Germinal center (tissue), 1 donor: ENCODE data around the gene SKA2.
"Not testable (repeated sequence)": the region's sequence is repeated elsewhere in the genome, so short reads cannot be mapped to it uniquely, and the experiment has no call there.

Experiments
- DNase-seq: peaks from one replicate; pipeline ENCODE4 v3.0.0; 2012; ENCODE audit warnings: mixed read lengths, low spot score

SKA2 gene, protein sequence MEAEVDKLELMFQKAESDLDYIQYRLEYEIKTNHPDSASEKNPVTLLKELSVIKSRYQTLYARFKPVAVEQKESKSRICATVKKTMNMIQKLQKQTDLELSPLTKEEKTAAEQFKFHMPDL

DNA sequence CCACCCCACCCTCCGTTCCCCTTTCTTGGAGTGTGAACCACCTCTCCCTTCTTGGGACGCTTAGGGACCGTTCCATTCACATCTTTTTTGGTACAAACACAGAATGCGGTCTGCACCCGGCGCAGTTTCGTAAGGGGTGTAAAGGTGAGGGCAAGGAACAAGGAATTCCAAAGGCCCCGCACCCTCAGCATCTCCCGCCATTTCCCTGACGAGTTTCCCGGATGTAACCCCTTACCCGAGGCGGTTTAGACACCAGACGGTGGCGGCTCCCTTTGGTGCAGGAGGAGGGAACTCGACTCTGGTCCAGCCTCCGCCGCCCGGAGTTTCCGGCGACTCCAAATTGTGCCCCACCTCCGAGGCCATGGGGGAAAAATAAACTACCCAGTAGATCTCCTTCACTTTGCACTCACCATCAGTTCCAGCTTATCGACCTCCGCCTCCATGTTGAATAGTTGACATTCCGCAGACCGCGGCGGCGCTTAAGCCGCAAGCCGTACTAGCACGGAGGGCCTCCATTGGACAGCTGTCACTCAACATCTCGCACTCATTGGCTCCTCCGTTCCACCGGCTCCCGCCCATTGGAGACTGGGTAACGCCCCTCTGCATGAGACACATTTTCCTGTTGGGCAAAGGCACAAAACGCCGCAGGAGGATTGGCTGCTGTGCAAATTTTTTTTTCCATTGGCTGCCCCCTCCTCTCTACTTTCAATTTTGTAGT lies at the start of gene SKA2:
Gene SKA2 (minus strand): TSS at position 466 of the 718 bp plus-strand sequence. CDS start 23 bp downstream, at position 443.
- DNase-seq: peak; percentile 68

DNA sequence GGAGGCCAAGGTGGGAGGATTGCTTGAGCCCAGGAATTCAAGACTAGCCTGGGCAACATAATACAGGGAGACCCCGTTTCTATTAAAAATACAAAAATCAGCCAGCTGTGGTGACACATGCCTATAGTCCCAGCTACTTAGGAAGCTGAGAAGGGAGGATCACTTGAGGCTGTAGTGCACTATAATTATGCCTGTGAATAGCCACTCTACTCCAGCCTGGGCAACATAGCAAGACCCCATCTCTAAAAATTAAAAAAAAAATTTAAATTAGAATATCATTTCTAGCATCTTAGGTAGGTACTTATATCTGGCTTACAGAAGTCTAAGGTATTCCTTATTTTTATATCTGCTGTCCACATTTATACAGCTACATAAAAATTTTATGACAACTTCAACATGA lies 47.3 kb upstream of the SKA2 start:
- no peak for DNase-seq

DNA sequence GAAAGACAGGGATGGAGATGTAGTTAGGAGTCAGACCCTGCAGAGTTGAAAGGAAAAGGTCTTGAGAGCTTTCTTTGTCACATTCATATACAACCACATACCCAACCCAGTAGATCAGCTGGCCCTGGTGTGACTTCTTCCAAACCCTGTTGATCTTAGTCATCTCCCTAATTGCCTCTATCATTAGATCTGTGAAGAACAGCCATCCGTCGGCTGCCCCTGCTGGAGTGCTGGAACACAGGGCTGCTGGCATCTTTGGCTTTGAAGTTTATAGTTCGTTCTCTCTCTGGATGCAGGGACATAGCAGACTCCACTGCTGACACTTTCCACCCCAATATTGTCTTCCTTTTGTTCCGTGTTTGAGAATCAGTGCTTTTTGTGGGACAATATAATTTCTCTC lies 44.4 kb upstream of the SKA2 start:
- no peak for DNase-seq

DNA sequence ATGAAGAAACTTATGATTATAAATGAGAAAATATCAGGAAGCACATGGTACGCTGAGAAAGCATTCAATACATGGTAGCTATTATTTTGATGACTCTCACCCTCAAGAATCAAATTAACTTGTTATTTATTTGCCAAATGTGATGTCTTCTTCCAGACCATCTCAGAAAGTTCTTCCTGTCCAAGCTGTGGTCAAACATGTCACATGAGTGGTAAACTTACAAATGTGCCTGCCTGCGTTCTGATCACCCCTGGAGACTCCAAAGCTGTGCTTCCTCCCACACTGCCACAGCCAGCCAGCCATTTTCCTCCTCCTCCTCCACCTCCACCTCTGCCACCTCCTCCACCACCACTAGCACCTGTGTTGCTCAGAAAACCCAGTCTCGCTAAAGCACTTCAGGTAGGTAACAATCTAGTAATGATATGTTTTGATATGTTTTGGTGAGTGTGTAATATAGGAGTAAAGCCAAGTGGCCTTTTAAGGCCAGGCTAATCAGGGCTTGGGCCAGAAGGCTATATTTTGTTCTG lies 38.4 kb upstream of the SKA2 start:
- DNase-seq: no peak

DNA sequence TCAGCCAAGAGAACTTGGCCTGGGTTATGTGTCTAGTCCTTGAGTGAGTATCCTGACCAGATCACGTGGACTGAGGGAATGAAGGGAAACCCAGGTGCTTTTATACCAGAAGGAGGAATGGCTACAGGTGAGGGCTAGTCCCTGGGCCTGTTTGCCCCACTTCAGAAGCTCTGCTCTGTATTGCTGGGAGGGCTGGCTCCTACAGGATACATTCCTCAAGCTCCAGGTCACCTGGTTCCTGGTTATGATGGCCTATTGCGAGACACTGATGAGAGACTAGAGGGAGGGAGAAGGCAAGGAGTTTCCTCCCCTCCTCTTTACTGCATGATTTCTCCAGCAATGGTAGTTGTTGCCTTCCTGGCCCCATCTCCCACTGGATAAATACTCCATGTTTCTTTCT lies 35.8 kb upstream of the SKA2 start:
- DNase-seq: no peak

DNA sequence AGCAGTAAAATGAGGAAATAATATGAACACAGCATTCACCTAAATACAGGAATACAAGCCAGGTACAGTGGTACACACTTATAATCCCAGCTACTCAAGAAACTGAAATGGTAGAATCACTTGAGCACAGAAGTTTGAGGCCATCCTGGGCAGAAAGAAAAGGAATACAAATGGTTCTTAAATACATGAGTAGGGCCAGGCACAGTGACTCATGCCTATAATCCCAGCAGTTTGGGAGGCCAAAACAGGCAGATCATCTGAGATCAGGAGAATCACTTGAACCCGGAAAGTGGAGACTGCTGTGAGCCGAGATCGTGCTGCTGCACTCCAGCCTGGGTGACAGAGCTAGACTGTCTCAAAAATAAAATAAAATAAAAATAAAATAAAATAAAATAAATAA lies 31.9 kb upstream of the SKA2 start:
- no peak for DNase-seq

DNA sequence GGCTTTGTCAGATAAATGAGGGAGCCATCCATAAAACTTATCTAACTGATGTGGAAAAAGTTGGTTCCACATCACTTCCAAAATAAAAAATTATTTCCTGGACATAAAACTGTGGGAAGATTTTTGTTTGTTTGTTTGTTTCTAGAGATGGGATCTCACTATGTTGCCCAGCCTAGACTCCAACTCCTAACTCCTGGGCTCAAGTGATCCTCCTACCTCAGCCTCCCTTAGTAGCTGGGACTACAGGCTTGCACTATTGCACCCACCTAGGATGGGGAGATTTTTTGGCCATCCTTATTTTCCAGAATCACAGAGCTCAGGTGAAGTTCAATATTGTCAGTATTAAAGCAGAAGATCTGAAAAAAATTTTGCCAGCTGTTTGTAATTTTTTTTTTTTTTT lies 31.0 kb upstream of the SKA2 start:
- DNase-seq: no peak

DNA sequence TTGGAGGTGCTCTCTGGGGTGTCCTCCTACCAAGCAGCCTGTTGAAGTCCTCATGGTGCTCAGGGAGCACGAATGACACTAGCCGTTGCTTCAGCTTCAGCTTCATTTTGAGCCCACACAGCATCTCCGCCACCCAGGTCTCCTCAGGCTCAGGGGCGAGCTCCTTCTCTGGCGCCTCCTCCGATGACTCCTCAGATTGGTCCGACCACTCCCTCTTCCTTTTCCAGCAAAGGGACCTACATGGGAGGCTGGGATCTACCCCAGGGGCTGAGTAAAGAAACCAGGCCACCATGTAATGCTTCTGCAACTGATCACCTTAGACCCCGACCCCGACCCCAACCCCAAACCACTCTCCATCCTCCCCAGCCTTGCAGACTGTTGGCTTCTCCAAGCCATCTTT lies 26.5 kb upstream of the SKA2 start:
- no peak for DNase-seq

DNA sequence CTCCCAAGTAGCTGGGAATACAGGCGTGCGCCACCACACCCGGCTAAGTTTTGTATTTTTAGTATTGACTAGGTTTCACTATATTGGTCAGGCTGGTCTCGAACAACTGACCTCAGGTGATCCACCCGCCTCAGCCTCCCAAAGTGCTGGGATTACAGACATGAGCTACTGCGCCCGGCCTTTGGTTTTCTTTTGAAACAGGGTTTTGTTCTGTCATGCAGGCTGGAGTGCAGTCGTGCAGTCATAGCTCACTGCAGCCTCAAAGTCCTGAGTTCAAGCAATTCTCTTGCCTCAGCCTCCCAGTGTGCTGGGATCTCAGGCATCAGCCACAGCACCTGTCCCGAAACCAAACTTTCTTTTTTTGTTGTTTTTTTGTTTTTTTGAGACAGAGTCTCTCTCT lies 25.6 kb upstream of the SKA2 start:
- no peak for DNase-seq

DNA sequence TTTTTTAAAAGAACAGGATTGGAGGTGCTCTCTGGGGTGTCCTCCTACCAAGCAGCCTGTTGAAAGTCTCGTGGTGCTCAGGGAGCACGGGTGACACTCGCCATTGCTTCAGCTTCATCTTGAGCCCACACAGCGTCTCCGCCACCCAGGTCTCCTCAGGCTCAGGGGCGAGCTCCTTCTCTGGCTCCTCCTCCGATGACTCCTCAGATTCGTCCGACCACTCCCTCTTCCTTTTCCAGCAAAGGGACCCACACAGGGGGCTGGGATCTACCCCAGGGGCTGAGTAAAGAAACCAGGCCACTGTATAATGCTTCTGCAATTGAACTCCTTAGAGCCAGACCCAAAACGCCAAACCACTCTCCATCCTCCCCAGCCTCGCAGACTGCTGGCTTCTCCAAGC lies 24.6 kb upstream of the SKA2 start:
- not testable (repeated sequence) for DNase-seq

DNA sequence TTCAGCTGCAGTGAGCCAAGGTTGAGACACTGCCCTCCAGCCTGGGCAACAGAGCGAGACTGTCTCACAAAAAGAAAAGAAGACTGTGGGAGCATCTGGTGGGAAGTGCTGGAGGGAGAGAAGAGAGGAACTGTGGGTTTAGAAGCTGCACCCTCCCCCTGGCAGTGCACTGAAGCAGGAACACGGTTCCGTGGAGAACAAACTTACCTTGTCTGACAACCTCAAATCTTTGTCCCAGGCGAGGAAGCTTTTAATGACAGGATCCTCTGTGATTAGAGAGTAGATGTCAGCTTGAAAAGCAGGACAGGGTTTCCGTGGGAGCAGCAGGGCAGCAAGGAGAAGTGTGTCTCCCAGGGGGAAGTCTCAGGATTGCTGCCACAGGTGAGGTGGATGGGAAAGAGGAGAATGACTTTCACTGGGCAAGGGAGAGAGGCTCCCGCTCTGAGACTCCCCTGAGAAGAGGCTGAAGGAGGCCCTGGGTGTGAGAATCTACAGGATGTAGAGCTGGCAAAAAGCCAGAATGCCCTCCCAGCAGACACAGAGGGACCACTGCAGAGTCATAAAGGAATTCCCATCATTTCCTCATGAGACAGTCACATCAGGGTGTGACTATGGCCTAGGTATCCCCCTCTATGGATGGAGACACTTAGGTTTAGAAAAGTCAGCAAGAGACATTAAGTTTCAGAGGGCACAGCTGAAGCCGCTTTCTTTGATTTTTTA lies 23.4 kb upstream of the SKA2 start:
- no peak for DNase-seq

DNA sequence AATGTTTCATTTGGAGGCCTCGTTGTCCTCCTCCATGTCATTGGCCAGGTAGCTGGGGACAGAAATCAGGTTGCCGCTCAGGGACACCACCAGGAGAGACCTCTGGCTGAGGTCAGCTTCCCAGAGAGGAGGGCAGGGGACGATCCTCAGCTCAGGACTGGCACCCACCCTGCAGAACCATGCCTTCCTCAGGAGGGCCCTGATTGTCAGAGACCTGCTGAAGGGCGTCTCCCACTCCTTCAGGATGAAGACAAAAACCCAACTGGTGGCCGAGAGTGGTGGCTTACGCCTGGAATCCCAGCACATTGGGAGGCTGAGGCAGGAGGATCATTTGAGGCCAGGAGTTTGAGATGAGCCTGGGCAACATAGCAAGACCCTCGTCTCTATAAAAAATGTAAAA lies 20.1 kb upstream of the SKA2 start:
- no peak for DNase-seq

DNA sequence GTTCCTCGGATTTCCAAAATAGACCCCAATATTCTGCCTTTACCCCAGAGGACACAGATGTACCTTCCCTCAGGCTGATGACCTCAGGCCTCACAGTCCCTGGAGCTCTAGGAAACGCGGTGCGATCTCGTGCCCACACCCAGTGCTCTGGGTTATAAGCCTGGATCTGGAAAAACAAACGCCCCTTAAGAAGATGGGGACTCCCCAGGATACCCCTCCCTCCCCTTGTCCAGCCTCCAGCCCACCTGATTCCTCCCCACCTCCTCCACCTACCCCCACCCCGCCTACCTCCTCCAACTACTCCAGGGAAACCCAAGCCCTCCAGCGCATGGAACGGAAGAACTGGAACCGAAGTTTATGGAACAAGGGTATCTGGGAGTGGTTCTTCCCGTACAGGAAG lies 19.7 kb upstream of the SKA2 start:
- no peak for DNase-seq

DNA sequence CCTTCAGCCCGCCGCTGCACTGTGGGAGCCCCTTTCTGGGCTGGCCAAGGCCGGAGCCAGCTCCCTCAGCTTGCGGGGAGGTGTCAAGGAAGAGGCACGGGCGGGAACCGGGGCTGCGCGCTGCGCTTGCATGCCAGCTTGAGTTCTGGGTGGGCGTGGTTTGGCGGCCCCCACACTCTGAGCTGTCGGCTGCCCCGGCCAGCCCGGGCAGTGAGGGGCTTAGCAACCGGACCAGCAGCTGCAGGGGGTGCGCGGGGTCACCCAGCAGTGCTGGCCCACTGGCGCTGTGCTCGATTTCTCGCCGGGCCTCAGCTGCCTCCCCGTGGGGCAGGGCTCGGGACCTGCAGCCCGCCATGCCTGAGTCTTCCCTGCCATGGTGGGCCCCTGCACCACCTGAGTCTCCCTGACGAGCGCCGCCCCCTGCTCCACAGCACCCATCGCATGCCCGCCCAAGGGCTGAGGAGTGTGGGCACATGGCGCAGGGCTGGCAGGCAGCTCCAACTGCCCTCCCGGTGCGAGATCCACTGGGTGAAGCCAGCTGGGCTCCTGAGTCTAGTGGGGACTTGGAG lies 17.5 kb upstream of the SKA2 start:
- DNase-seq: no peak

DNA sequence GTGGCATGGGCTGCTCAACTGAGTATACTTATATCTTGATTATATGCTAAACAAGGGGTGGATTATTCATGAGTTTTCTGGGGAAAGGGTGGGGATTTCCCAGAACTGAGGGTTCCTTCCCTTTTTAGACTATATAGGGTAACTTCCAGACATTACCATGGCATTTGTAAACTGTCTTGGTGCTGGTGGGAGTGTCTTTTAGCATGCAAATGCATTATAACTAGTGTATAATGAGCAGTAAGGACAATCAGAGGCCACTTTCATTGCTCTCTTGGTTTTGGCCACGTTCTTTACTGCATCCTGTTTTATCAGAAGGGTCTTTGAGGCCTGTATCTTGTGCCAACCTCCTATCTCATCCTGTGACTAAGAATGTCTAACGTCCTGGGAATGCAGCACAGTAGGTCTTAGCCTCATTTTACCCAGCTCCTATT lies 12.6 kb upstream of the SKA2 start:
- no peak for DNase-seq

DNA sequence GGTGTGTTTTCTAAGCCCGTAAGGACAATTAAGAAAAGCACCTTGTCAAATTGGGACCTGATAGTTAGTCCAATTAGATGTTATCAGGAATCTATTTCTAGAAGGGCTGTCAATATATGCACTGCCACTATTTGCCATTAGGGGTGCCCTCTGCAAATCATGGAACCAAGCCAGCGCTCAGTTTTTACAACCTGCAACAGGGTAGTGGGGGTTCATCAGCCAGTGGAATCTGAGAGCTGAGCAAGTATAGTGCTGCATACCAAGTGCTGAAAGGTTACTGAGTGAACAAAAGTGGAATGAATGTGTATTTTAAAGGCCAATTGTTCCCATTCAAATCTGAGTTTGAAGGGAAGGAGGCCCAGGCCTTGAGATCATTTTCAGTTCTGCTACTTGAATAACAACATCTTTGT lies 11.0 kb upstream of the SKA2 start:
- peak; percentile 48 for DNase-seq

DNA sequence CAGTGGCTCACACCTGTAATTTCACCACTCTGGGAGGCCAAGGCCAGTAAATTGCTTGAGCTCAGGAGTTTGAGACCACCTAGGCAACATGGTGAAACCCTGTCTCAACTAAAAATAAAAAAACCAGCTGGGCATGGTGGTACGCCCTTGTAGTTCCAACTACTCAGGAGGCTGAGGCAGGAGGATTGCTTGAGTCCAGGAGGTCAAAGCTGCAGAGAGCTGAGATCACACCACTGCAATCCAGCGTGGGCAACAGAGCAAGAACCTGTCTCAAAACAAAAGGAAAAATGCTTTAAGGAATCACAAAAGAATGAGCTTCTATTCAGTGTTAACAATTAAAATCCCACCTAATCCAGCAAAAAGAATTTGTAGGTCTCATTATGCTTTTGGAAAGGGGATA lies 6.5 kb upstream of the SKA2 start:
- no peak for DNase-seq

DNA sequence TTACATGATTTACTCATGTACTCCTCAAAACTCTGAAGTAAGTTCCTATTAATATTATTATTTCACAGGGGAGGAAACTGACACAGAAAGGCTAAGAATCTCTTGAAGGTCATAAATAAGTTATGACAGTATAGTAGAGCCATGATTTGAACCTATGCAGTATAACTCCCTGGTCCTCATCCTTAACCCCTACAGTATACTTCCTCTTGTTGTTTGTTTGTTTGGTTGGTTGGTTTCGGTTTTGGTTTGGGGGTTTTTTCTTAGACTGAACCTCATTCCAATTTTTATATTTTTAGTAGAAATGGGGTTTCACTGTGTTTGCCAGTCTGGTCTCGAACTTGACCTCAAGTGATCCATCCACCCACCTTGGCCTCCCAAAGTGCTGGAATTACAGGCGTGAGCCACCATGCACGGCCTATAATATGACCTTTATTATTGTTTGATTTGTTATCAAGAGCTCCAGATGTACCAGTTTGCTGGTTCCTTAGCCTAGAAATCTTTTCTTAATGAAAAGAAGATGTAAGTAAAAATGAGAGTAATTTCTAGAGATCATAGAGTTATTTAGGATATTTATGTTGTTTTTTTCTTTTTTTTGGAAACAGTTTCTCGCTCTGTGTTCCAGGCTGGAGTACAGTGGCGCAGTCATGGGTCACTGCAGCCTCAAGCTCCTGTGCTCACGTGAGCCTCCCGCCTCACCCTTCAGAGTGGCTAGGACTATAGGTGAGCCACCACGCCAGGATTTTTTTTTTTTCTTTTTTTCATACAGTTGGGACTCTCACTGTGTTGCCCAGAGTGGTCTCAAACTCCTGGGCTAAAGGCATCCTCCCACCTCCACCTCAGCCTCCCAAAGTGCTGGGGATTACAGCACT lies 5.4 kb upstream of the SKA2 start:
- DNase-seq: peak; percentile 15

DNA sequence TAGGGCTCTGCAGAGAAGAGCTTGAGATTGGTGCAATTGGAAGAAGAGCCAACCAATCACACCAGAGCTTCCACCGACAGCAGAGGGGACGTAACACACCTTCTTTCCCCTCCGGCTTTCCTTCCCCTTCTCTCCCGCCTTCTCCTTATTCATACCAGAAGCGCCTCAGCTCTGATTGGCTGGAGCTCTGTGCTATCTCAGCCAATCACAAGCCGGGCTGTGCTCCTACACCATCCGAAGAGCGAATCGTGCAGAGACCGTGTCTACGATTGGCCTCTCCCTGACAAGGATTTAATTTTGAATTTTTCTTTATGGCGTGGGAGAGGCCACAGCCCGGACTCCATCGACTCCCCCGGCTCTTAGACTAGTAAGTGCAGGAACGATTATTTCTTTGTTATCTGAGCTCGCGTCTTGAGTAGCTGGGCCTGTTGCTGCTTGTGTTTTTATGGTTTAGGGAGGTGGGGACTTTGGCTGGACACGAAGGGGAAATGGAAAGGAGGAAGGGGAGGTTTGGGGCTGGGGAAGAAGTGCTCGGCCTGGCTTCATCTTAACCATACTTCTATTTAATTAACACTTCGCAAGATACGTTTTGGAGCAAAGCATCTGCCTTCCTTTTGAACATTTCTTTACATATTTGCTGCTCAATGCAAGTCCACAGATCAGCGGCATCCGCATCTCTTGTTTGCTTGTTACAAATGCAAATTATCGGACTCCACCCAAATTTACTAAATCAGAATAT lies 622 bp upstream of the SKA2 start, which contains the start of gene PRR11:
Gene PRR11 (plus strand): TSS at position 308 of the 739 bp plus-strand sequence. CDS start 14,007 bp downstream, outside the sequence.
- peak; percentile 94 for DNase-seq

DNA sequence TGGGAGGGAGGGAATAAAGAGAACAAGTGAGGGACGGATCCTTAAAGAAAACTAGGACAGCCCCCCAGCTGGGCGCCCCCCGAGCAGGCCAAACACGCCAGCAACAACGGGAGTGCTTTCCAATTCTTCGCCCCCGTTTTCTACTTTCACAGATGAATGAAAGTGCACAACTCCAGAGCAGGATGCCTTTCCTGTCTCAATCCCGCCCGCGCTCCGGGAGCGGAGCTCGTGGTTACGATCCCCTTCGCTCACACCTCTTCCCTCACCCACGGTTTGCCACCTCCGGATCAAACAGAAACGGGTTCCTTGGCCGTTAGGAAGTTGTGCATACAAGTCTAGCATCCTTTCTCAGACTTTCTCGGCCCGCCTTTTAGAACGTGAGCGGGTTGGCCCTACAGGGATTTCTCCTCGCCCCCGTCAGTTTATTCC lies 680 bp downstream of the SKA2 start:
- peak; percentile 16 for DNase-seq

DNA sequence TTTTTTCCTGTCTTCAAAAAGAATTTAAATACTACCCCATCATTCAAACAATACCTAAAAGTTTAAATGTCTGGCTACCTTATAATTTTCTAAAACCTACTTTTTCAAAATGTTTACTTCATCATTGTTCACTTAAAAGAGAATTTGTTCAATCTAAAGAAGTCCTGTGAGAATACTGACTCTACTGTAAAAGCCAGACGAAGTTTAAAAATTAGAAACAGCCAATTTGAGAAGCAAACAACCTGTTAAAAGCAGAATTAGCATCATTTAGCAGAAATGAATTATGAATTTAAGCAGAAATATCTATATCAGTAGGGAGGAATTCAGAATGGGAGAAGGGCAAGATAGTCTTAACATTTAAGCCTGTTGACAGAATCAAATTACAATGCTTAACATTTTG lies 2.1 kb downstream of the SKA2 start:
- no peak for DNase-seq
